GM19438 (cell line): ENCODE measurements around the gene STOML2.

Source experiments
- ATAC-seq: cut with Tn5 transposase; IDR thresholded peaks from one replicate; pipeline ENCODE4 v1.9.1; 2021; ENCODE audit warnings: low read depth; ENCODE audit not compliant: unreplicated experiment

Gene STOML2

GRCh38 chr9:35072461-35073278 lies 30.3 kb downstream of the STOML2 start, which contains the start of gene VCP:
TSS of gene VCP (minus strand) at chr9:35072625. CDS start at chr9:35072353, 272 bp downstream.
- ATAC-seq, result peak; percentile 85

DNA sequence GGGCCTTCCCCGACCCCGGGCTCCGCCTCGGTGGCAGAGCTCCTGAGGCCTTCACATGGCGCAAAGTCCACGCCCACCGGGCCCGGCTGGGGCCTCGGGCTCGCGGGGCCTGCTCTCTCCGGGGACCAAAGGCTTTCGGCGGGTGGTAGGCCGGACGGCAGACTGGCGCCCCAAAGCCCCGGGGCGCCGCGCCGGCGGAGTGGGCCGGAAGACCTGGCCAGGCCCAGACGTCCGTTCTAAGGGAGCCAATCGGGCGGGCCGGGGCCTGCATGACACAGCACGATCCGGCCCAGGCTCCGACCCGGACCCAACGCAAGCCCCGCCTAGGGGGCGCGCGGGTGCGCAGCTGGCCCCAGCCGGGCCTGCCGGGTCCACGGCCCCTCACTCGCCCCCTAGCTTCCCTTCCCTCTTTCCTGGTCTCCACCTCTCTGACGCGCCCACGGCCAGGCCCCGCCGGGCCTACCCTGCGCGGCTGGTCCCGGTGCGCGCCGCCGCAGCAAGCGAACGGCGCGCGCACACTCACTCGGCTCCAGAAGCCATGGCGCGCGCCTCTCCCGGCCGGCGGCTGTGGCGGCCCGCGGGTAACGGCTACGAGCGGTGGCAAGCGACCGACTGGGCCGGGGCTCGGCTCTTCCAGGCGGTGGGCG lies 31.0 kb downstream of the STOML2 start:
- peak; percentile 45 for ATAC-seq

DNA sequence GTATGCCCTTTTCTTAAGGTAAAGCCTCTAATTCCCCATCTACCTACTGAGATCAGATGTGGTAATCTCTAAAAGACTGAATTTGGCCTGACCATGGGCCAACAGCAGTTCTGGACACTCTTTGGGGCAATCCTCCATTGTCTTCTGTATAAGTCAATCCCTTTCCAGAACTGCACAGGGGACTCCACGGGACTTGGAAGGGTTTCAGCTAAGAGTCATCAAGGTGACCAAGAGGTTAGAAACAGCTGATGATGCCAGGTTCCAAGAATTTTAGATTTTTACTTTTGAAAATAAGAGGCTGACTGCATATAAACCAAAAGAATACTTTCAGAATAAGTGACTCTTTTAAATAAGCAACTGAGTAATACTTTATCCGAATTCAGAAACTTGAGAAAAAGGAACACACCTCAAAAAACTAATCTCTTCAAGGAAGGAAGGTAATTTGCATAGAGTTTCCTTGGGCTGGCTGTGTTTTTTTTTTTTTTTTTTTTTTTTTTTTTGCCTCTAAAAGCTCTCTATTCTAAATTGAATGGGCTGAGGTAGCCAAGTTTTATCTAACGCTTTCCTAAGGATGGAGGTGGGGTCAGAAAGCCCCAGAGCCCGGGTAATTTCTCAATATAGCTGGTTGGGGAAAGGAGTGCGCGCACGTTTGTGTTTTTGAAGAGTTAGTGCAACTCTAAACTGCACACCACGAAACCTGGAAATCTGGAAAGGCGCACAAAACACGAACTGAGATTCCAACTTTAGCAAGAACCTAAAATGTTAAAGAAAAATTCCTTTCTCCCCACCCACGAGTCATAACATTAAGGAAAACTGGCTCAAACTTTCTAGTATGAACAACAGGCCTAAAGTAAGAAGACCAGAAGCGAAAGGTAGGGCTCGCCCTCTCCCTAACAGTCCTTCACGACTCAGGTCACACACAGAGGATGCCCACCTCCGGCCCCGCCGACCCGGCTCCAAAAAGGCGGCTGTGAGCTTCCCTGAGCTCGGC lies 31.8 kb downstream of the STOML2 start:
- no peak for ATAC-seq

- ATAC-seq, result no peak
These were observed 33.9 kb downstream of the STOML2 start for GRCh38 chr9:35069020-35069419.

GRCh38 chr9:35067056-35067455 lies 35.9 kb downstream of the STOML2 start:
- ATAC-seq, result no peak

DNA sequence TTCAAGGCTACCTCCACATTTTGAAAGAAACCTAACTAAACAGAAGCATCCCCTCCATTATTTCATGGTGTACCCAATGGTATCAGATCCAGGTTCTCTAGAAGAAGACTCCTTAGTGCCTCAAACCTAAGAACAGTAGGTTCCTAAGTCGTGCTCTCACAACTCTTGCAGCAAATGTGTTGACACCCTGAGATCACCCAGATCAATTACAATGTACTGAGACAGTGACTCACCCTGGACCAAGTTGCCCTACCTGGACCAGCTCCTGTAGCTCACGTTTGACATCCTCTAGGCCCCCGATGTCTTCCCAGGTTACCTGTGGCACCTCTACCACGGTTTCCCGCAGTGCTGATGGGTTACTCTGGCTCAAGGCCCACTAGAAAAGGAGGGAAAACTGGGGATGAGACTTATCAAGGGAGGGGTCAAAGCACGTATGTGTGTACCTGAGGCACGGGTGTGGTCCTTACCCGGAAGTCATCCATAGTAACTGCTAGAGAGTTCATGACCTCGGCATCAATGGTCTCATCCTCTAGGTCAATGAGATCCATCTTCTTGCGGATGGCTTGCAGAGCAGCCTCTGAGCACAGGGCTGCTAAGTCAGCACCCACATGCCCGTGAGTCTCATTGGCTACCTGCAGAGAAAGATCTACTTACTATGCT lies 42.3 kb downstream of the STOML2 start:
- no peak for ATAC-seq

GRCh38 chr9:35059438-35059837 lies 43.5 kb downstream of the STOML2 start:
- ATAC-seq, result no peak

DNA sequence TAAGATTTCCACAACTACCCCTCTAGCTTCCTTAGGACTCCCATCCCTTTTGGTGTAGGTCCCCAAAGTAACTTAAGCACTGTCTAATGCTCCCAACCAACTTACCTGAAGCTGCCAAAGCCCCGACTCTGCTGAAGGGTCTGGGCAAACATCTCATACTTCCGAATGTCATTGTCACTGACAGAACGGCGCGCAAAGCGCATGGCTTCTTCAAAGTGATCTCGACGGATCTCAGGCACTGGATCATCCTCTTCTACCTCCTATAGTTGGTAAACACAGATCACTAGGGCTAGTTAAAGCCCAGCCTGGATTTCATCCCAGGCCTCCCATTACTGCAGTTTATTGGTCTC lies 45.7 kb downstream of the STOML2 start:
- no peak for ATAC-seq

- ATAC-seq, result no peak
These were observed 46.2 kb downstream of the STOML2 start for GRCh38 chr9:35056571-35057270.

DNA sequence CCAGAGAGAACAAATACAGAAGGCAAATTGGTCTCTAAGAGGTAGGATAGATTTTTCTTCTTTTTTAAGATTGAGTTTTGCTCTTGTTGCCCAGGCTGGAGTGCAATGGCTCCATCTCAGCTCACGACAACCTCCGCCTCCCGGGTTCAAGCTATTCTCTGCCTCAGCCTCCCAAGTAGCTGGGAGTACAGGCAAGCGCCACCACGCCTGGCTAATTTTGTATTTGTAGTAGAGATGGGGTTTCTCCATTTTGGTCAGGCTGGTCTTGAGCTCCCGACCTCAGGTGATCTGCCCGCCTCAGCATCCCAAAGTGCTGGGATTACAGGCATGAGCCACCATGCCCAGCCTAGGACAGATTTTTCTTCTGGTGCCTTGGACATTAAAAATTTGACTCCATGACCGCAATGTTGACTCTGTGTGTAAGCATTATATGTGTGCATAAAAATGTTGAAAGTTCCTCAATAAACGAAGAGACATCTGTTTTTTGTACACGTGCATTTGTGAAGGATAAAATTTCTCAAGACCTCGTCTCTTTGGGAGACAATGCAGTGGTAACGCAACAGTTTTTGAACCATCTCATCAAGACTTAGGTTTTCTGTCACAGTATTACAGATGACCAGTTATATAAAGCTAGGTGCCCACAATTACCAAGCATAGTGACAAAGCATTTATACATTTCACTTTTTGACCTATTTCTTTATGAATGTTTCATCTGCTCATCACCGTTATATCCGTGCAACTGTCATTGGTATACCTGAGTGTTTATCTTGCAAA lies 47.9 kb downstream of the STOML2 start:
- ATAC-seq, result no peak

DNA sequence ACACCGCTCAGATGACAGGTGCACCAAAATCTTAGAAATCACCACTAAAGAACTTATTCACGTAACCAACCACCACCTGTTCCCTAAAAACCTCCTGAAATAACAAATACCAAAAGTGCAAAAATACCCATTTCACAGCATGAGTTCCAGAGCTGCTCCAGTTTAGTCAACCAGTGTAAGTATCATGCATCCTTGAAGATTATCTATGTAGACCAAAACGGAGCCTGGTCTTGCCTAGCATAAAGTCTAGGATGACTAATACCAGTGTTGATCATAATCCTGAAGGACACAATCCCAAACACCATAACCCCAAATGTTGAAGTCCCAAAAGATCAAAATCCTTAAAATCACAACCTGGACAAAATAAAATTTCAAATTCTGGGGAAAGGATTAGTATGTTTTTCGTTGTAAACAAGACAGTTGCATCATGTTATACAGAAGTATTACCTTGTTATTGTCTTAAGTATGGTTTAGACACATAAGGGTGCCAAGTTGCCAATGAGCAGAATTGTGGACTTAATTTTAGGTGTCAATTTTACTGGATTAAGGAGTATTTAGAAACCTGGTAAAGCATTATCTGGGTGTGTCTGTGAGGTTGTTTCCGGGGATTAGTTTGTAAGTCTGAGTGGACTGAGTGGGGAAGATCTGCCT lies 48.6 kb downstream of the STOML2 start:
- ATAC-seq, result no peak

GRCh38 chr9:35051069-35051967 lies 51.6 kb downstream of the STOML2 start:
- no peak for ATAC-seq
